Stimulated activated CD4-positive, alpha-beta T cell treated with anti-CD3 and anti-CD28 coated beads, Interleukin-15, amount 100 ng/mL, for 1 hour (primary cell): ENCODE measurements around the gene CAMKMT.

Source experiments
- DNase-seq, 2 donors: peaks; one replicate each; pipeline ENCODE4 v3.0.0-alpha.2; 2020; ENCODE audit warnings: low read depth in 1 of 2, low spot score in 1 of 2

CAMKMT gene

DNA sequence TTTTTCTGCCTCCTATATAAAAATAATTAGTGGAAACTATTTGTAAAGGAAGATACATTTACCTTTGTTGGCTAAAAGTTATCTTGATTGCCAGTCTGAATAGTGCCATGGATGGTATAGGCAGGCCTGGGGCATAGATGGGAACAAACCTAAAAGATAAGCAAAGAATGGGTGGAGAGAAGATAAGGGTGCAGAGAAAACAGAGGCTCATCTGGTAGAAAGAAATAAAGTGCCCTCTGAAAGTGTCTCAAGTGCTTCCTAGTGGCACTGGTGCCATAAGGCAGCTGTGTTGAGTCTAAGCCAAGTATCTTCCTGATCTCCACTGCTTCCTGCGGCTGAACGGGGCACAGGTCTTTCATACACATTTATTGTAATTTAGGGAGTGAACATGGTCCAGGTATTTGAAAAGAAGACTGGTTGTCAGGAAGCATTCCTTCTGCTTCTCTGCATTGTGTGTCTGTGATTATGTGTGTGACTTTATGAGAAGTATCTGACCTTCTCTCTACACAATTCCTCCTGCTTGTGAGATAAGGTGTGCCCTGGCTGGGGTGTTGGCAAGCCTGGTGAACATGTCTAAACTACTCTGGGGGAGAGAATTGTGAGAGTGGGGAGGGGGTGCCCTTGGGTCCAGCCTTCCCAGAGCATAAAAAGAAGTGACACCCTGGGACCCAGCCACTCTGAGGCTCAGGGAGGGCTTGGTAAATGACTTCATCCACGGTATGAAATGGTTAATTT lies 280.5 kb downstream of the CAMKMT start:
- no peak for DNase-seq

GRCh38 chr2:44645937-44646336 lies 284.2 kb downstream of the CAMKMT start:
- DNase-seq = no peak

- DNase-seq = no peak
Measured at GRCh38 chr2:44649381-44649780, 287.6 kb downstream of the CAMKMT start.

GRCh38 chr2:44650796-44651195 lies 289.0 kb downstream of the CAMKMT start:
- no peak for DNase-seq

DNA sequence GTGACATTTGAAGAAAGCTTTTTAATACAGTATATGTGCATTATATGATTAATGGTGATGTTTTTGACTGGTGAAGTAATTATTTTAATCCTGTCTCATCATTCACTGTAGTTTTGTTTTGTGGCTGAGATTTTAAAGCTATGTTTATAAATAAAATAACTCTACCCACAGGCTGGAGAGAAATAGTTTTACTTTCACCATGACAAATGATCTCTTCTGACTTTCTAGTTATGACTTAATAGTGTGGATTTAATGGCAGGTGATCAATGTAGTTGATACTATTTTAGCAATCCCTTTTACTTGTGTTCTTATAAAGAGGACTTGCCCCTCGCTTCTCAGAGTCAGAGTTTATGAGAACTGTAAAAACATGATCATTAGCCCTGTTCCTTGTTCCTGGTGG lies 290.2 kb downstream of the CAMKMT start:
- DNase-seq = no peak

- no peak for DNase-seq
Measured at GRCh38 chr2:44652701-44653100, 291.0 kb downstream of the CAMKMT start.

GRCh38 chr2:44655401-44655864 lies 293.7 kb downstream of the CAMKMT start:
- DNase-seq = no peak

DNA sequence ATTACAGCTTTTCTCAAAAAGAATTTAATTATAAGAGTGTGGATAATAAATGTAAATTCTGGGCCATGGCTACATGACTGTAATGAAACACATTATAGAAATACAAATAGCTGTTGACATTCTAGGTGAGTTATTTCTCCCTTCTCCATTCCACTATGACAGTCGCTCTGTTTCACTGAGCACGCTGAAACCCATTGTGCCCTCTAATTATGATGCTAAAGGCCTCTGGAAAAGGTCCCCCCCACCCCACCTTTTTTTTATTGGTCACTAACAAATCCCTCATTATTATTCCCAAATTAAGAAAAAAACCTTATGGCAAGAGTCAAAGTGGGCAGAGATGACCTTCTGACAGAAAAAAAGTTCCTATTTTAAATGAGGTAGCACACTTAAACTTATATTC lies 294.7 kb downstream of the CAMKMT start:
- no peak for DNase-seq

- DNase-seq = no peak
Measured at GRCh38 chr2:44663471-44664073, 301.8 kb downstream of the CAMKMT start.

DNA sequence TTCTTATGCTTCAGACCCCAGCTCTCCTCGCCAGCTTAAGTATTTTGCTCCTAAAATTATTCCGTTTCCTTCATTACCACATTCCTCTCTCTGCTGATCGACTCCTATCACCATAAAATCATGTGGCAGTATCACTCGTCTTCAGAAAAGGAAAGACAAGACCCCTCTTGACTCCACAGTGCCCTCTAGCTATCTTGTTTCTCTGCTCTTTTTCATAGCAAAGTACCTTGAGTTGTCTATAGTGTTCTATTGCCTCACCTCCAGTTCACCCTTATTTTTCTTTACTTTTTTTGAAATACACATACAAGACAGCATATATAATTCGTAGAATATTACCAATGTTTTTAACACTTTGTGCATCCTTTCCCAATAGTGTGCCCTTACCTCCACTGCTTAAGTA lies 306.6 kb downstream of the CAMKMT start:
- no peak for DNase-seq

DNA sequence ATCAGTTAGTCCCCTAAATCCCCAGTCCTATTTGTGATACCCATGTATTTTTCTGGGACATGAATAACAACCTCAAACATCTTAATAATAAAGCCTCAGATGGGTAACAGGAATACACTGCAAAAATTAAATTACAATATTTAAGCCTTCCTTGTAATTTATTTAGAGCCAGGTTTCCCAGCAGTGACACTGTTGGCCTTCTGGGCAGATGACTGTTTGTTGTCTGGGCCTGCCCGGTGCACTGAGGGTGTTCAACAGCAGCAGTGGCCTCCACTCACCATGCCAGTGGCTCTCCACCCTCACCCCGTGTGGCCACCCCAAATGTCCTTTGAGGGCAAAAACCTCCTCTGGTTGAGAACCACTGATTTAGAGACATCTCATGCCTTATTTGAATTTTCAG lies 309.5 kb downstream of the CAMKMT start:
- no peak for DNase-seq

- DNase-seq = no peak
Measured at GRCh38 chr2:44671916-44672315, 310.2 kb downstream of the CAMKMT start.

GRCh38 chr2:44672431-44672830 lies 310.7 kb downstream of the CAMKMT start:
- DNase-seq = no peak

- no peak for DNase-seq
Measured at GRCh38 chr2:44674473-44675284, 312.9 kb downstream of the CAMKMT start.

GRCh38 chr2:44676379-44676778 lies 314.6 kb downstream of the CAMKMT start:
- no peak for DNase-seq

GRCh38 chr2:44679584-44679983 lies 317.8 kb downstream of the CAMKMT start:
- no peak for DNase-seq

GRCh38 chr2:44679990-44680389 lies 318.2 kb downstream of the CAMKMT start:
- DNase-seq = no peak

- no peak for DNase-seq
Measured at GRCh38 chr2:44680424-44680971, 318.8 kb downstream of the CAMKMT start.

DNA sequence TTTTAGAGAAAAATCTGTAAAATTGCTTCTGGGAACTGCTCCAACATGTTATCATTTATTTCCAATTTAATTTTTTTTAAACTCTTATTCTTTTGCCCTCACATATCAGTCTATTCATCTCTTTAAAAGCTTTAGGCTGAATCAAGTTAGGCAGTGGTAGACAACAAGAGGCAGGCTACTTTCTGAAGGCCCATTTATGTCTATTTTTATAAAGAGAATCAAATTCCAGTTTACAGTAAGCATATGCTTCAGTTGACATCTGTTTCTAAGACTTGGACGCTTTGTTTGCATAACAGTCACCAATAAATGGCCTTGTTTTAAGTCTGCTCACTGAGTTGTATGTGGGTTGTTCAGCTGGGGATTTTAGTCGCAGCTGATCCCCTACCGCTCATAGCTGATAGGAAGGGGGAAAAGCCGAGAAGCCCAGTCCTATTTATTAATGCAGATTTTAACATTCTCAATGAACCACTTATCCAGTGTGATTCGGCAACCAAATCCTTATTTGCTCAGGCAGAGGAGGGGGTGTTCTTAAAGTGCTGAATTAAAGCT lies 319.3 kb downstream of the CAMKMT start:
- no peak for DNase-seq

- DNase-seq = no peak
Measured at GRCh38 chr2:44682459-44682858, 320.7 kb downstream of the CAMKMT start.

GRCh38 chr2:44684559-44684958 lies 322.8 kb downstream of the CAMKMT start:
- DNase-seq = no peak
